Tongue (tissue), 2 donors: ENCODE data around the gene MIXL1. TPM values are rescaled to one million over a fixed set of nuclear protein-coding genes. Genes with fewer than 3 reads are reported as not detected.
A peak's percentile ranks its signal among the peaks of the same experiment; 100 is the strongest.
"Not testable (repeated sequence)": the region's sequence is repeated elsewhere in the genome, so short reads cannot be mapped to it uniquely, and the experiment has no call there.

Experiments used
- DNase-seq: peaks from one replicate; pipeline ENCODE4 v3.0.0-alpha.2; 2015
- total RNA-seq: library from RNA; depleted of rRNA; stranded (reverse); fragments of >200 nt; gene quantifications from one replicate; pipeline ENCODE4 v1.2.3, GENCODE V29; 2014

The MIXL1 gene
- total RNA-seq, 1 donor from 2014 or later, result not detected

DNA sequence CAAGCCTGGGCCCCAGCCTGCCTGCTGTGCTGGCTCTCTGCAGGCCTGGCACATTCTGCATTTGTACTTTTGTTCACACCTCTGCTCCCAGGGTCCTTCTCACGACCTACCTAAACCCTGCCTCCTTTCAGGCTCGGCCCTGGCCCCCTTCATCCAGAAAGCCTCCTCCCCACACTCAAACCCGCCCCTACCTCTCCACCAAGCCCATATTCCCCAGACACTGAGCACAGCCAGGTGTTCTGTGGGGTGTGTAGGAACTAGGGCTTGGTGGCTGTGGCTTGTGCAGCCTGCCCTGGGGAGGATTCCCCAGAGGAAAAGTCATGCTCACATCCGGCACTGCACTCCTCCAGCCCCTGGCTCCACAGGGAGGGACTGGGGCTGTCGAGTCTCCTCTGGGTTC, 8.2 kb upstream of the MIXL1 start:
- DNase-seq, result no peak

DNA sequence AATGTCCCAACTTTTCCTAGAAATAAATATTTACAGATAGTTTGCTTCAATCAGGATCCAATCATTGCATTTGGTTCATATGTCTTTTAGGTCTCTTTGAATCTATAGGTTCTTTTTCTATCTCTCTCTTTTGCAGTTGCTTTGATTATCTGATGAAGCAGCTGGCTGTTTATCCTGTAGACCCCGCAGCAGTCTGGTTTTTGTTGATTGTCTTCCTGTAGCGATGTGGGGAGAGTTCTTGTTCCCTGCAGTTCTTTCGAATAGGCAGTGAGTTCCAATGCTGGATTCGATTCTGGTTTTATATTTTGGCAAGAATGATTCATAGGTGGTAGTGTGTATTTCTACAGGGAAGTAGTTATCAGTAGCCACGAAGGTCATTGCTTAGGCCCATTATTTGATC, 7.4 kb upstream of the MIXL1 start:
- DNase-seq, result no peak

DNA sequence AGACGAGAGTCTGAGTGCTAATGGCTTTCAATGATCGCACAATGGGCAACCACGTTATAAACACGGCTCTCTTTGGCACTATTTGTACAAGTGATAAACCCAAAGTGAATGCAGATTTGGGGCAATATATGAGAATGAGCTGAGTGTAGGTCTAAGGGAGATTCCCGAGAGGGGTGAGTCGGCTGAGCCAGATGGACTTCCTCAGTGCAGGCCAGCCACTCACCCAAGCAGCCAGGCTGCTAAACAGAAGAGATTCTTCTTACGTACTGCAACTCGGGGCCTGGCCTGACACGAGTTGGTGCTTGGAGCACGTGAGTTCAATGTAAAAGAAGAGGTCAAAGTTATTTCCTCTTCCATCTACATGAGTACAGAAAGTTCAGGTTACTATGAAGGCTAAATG, 6.2 kb upstream of the MIXL1 start:
- no peak for DNase-seq

DNA sequence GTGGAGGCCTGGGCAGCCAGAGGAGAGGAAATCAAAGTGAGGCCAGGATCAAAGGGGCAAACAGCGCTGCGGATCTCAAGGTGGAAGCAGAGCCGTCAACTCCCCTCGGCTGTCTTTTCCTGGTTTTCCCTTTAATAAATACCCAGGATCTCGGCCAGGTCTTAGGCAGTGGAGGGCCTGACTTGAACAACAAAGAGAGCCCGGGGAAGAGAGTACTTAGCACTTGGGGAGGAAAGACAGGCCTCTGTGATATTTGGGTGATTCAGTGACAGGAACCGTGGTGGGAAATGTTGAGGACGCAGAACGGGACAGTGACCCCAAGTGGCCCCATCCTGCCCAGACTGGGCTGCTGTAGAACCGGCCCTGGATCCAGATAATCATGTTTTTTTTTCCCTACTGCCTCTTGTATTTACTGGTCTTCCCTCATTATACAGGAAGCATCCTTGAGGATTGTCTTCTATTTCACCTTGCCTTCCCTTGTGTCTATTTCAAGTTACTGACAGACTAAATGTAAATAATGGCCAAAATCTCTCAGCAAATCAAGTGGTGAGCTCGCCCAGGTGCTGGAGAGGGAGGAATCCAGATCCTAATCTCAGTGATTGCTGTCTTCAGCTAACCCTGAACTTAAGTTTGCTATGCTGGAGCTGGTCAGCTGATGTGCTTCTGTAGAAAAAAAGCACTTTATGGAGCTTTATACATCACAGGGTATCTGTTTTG, 2.8 kb upstream of the MIXL1 start:
- DNase-seq, result no peak

DNA sequence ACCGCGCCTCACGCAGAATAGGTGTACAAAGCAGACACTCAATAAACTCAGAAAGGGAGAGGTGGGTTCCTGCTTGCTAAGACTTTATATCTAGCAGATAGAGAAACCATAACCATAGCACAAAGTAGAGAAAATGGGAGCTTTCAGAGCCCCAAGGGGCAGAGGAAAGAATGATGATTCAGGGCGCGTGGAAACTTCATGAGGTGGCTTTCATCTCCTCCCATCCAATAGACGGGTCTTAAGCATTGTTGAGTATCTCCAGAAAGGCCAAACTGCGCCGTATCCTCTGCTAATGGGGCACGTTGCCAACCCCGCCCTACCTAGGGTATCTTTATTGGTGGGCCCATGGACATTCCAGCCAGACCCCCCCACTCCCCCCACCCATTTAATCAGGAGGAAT, 778 bp upstream of the MIXL1 start:
- no peak for DNase-seq

DNA sequence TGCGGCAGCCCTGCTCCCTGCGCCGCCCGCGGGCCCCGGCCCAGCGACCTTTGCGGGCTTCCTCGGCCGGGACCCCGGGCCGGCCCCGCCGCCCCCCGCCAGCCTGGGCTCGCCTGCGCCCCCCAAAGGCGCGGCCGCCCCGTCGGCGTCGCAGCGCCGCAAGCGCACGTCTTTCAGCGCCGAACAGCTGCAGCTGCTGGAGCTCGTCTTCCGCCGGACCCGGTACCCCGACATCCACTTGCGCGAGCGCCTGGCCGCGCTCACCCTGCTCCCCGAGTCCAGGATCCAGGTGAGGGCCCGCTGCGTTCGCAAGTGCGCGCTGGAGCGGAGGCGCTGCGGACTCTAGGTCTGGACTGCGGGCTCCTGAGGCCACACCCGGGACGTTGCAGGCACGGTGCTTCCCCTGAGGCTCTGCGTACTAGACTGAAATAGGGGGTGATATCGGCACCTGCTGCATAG, 351 bp downstream of the MIXL1 start:
- DNase-seq, result peak; percentile 61

DNA sequence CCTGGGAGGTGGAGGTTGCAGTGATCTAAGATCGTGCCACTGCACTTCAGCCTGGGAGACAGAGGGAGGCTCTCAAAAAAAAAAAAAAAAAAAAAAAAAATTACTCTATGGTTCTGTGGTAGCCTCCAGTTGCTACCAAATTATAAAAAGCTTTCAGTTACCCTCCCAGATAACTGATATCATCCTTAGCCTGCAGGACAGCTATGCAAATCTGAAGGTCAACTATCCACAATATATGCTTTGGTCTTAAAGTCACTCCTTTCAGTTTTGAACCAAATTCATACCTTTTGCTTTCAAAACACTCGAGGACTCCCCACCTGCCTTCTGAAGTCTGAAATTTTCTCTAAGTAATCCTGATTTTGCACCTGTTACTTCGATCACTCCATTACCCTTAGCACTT, 3.1 kb downstream of the MIXL1 start:
- no peak for DNase-seq

DNA sequence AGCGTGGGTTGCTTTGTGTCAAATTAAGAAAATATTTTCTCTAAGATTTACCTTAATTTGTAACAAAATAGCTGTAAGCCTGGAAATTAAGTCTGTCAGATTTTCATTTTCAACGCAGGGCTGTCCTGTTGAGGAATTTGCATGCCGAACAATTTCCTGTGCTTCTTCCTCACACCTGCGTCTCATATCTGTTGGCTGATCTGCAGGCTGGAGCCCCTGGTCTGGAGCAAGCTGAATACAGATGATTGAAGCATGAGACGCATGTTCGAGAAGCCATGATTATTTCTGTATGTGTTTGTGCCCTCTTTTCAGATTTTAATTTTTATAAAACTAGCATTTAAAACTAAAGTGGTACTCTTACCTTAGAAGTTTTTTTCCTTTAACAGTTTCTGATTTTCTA, 9.8 kb downstream of the MIXL1 start:
- no peak for DNase-seq

DNA sequence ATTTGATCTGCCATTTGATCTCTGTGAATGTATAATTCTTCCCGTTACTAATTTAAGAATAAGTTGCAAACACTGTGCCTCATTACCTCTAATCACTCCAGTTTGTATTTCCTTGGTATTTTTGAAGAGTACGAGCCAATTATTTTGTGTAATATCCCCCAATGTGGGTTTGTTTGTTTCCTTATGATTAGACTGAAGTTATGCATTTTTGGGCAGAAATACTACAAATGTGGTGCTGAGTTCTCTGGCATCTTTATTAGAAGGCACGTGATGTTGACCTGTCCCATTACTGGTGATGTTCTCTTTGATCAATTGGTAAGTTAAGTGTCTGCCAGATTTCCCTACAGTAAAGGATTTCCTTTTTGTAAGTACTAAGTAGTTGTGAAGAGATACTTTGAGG, 10.3 kb downstream of the MIXL1 start:
- no peak for DNase-seq

DNA sequence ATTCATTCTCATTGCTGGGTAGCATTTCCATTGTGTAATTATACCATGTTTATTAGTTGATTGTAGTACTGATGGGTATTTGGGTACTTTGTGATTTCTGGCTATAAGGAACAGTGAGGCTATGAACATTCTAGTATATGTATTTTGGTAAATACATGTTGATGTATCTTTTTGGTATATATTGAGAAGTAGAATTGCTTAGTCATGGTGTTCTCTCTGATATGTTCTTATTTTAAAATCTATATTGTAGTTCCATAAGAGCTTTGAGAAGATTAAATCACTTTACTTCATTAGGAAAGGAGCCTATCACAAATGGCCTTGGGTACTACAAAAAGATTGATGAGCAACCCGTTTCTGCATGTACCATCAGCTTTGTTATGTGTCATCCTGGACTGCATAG, 13.4 kb downstream of the MIXL1 start:
- no peak for DNase-seq

DNA sequence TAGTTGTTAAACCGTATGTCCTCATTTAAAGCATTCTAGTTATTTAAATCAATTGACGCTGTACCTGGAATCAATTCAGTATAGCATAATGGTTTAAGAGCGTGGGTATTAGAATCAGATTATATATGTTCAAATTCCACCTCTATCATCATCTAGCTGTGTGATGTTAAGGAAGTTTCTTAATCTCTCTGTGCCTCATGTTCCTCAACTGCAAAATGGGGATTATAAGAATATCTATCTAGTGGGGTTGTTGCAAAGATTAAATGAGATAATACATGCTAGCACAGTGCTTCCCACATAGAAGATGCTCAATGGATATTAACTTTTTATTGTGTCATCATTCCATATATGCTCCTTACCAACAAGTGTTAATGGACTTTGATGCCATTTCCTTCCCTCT, 16.0 kb downstream of the MIXL1 start:
- DNase-seq, result no peak

DNA sequence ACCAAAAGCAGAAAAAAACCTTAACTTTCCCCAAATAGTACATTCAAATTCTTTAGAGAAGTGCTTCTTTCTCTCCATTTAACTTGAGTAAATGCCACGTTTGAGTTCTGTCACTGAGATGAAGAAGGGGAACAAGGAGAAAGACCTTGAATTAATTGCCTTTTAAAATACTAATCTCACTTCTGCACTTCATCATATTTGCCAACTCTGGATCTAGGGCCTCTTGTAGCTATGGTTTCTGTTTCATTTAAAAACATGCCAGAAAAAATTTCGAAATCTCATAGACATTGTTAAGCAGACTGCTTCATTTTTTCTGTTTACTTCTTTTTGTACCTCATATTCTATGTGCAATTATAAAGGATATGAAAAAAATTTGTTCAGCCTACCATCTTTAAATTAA, 24.6 kb downstream of the MIXL1 start:
- DNase-seq, result no peak

DNA sequence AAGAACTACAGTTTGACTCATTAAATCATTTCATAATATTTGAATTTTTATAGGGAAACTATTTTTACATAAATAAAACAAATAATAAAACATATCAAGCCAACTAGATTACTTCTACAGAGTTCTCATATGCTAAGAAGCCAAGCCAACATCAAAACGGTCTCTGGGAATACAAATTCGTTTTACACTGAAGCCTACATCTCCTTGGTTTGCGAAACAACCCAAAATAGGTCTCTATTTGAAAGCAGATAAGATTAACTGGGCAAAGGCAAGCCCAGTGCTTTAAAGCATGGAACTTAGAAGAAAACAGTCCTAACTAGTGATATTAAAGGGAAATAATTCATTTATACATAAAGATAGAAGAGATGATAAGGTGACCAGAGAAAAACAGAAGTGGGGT, 25.3 kb downstream of the MIXL1 start:
- no peak for DNase-seq

DNA sequence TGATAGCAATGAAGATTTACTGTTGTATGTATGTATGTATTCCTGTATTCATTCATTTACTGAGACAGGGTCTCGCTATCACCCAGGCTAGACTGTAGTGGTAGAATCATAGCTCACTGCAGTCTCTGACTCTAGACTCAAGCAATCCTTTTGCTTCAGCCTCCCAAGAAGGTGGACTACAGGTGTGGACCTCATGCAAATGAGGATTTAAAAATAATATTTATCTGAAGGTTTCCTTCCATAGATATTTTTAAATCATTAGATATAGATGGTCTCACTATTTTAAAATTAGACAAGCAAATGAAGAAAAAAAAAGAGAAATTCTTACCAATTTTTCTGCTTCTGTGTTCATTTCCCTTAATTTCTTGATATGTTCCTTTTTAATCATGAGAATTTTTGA, 27.0 kb downstream of the MIXL1 start:
- DNase-seq, result no peak

DNA sequence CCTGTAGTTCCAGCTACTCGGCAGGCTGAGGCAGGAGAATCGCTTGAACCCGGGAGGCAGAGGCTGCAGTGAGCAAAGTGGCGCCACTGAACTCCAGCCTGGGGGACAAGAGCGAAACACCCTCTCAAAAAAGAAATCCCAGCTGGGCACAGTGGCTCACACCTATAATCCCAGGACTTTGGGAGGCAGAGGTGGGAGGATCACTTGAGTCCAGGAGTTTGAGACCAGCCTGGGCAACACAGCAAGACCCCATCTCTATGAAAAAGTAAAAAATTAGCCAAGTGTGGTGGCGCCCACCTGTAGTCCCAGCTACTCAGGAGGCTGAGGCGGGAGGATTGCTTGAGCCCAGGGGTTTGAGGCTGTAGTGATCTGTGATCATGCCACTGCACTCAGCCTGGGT, 29.4 kb downstream of the MIXL1 start:
- not testable (repeated sequence) for DNase-seq

DNA sequence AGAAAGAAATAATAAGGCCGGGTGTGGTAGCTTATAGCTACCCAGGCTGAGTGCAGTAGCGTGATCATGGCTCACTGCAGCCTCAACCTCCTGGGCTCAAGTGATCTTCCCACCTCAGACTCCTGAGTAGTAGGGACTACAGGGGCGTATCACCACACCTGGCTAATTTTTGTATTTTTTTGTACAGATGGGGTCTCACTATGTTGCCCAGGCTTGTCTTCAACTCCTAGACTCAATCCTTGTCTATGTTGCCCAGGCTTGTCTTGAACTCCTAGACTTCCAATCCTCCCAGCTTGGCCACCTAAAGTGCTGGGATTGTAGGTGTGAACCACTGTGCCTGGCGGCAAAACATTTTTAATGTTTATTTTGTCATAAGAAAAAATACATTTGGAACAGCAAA, 30.5 kb downstream of the MIXL1 start:
- no peak for DNase-seq

DNA sequence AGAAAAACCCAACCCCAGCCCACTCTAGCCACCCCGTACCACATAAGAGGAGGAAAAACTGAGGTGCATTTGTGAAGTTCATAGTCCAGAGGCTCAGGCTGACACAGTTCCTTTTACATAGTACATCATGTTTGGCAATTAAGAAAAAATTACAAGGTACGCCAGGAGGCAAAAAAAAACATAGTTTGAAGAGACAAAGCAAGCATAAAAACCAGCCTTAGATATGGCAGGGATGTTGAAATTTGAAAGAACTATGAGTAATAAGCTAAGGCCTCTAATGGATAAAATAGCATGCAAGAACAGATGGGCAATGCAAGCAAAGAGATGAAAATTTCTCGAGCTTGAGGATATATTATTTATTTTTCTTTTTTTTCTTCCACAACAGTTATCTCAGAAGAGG, 31.9 kb downstream of the MIXL1 start:
- DNase-seq, result no peak

DNA sequence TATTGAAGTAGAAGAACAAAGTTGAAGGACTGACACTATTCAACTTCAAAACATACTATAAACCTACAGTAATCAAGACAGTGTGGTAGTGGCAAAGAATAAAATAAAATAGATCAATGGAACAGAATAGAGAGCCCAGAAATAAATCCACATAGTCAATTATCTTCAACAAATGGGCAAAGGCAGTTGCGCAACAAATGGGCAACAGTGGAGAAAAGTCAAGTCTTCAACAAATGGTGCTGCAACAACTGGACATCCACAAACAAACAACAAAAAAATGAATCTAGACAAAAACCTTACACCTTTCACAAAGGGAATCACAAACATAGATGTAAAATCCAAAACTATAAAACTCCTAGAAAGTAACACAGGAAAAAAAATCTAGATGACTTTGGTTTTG, 38.4 kb downstream of the MIXL1 start:
- DNase-seq, result no peak

DNA sequence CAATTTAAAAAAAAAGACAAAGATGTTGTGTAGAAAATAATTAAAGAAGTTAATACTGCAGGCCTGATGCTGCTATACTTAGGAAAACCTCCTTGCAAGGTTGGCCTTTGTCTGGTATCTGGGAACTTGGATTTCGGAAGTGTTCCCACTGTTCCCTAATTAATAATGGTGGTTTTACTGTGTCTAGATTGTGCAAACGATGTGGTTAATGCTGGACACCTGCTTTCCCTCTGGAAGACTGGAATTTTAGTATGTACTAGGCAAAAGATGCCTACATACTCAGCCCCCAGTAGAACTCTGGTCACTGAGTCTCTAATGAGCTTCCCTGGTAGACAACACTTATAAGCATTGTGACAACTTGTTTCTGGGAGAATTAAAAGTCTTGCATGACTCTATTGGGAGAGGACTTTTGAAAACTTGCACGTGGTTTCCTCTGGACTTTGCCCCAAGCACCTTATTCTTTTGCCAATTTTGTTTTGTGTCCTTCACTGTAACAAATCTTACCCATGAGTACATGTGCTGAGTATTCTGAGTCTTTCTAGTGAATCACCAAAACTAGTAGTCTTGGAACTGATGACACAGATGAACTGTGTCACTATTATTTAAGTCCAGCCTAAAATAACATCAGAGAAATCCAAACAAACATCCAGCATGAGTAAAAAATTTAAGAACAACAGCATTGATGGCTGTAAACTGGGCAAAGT, 45.1 kb downstream of the MIXL1 start:
- DNase-seq, result no peak

DNA sequence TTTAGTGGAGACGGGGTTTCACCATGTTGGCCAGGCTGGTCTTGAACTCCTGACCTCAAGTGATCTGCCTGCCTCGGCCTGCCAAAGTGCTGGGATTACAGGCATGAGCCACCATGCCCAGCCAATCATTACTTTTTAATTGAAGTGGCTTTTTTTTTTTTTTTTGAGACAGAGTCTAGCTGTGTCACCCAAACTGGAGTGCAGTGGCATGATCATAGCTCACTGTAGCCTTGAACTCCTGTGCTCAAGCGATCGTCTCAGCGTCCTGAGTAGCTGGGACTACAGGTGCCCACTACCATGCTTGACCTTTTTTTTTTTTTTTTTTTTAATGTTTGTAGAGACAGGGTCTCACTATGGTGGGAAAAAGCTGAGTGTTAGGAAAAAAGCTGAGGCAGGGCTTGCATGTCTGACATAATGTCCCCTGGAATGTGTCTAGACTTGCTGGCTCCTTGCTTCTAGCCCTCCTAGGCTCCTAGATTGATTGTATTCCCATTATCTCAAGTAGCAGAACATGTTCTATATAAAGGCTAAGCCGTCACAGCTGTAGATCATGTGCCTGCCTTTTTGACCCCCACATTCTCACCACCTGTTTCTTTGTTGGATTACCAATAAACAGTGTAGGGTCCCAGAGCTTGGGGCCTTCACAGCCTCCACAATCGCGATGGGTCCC, 48.9 kb downstream of the MIXL1 start:
- DNase-seq, result peak; percentile 60

DNA sequence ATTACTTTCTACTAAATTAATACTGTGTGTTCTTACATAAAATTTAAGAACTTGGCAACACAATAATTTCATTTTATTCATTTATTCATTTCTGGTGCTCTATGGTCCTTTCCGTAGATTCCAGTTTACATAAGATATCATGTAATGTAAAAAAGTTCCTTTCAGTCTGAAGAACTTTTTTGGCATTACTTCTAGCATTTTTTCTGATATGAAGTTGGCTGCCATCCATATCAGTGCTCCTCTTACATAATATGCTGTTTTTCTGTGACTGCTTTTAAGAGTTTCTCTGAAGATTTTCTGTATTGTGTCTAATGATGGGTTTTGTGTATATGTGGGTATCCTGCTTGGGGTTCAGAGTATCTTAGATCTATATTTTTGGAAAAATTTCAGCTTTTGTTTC, 50.7 kb downstream of the MIXL1 start:
- no peak for DNase-seq

DNA sequence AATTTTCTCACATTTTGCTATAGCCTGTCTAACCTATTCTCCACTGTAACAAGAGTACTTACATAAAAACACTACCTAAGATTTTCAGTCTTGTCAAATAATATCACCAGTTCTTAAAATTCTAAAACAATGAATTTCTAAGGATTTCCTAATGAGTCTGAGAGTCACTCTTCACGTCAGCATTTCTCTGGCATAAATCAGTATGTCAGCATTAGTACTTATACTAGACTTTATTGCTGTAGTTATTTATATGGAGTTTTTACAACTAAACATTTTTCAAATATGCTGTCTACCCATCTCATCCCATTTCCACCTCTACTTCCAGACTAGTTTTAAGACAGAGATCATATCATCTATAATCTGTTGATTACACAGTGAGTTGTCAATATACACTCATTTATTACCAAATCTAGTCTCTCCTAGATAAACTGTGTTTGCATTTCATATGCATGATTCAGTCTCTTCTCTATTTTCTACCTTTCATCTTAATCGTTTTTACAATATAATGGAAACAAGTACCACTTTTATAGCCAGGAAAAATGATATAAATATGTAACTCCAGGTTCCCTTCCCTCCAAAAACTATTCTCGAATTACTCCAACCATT, 52.7 kb downstream of the MIXL1 start:
- DNase-seq, result no peak
